HT-29 (cell line): ENCODE measurements around the gene PMVK. TPM values are rescaled to one million over a fixed set of nuclear protein-coding genes. Genes with fewer than 3 reads are reported as not detected.

ENCODE experiments used
- DNase-seq: peaks from one replicate; pipeline ENCODE4 v3.0.0-alpha.2; 2015; ENCODE audit warnings: low spot score
- small RNA-seq: library from RNA; depleted of rRNA; stranded (forward); fragments of <200 nt; gene quantifications from one replicate; pipeline ENCODE3, GENCODE V24; 2014
- total RNA-seq: library from RNA; depleted of rRNA; stranded (reverse); fragments of >200 nt; shearing (Covaris generic); gene quantifications from 2 replicates; pipeline ENCODE4 v1.2.3, GENCODE V29; 2014; rRNA removed

The PMVK gene
- total RNA-seq, 1 experiment from 2014 or later = 18.9 TPM

DNA sequence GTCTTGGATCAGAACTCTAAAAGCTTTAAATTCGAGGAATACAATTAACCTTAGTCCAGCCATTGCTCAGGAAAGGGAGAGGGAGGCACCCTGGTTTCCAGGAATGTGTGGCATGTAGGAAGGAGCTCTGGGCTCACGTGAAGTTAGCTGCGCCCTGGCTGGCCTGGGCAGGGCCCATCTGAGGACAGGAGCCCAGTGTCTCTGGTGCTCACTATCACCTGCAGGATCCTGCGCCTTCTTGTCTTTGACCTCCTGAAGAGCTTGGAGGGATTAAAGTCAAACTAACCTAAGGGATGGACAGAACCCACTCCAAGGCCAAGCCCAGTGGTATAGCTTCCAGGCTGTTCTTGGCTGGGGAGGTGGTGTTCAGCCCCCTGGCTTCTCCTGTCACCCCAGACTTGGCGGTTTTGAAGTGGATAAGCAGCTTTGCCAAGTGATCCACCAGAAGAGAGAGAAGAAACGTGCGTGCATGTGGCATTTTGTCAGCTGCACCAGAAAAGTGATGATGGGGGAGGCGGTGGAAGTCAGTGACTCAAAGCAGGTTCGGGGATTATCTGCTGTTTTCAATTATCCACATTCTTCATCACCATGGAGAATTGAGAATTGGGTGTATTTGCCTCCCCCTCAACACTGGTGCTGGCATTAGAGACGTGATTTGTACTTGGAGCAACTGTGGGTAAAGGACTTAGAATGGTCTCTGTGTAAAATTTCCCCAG lies 54.5 kb downstream of the PMVK start:
- DNase-seq = no peak

DNA sequence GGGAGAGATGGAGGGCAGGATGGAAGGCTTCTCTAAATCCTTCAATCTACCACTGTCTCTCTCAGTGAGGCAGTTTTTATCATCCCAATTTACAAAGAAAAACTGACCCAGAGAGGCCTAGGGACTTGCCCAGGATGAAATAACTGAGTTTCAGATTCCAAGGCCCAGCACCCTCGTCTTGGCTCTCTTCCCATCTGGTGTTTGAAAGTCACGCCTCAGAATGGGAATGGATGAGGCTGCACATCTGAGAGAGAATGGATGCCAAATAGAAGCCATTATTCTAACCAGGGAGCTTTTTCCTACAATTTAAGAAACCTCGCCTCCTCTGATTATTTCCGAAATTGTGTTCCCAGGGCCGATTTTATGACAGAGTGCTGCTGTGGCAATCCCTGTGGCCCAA lies 55.8 kb downstream of the PMVK start:
- no peak for DNase-seq

DNA sequence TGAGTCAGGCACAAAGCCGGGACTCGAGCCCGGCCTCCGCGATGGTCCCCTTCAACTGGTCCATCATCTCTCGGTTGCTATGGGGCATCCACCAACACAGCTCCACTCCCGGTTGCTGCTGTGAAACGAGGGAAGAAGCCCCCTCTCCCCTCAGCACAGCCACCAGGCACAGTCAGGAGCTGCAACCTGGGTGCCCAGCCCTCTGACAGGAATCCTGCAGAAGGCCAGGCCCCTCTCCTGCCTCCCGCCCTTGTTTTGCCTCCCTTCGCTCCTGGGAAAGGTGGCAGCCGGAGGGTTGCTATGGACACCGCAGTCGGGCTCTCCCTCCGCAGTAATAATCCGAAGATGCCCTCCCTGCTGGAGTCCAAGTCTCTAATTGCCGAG lies 57.5 kb downstream of the PMVK start:
- no peak for DNase-seq

DNA sequence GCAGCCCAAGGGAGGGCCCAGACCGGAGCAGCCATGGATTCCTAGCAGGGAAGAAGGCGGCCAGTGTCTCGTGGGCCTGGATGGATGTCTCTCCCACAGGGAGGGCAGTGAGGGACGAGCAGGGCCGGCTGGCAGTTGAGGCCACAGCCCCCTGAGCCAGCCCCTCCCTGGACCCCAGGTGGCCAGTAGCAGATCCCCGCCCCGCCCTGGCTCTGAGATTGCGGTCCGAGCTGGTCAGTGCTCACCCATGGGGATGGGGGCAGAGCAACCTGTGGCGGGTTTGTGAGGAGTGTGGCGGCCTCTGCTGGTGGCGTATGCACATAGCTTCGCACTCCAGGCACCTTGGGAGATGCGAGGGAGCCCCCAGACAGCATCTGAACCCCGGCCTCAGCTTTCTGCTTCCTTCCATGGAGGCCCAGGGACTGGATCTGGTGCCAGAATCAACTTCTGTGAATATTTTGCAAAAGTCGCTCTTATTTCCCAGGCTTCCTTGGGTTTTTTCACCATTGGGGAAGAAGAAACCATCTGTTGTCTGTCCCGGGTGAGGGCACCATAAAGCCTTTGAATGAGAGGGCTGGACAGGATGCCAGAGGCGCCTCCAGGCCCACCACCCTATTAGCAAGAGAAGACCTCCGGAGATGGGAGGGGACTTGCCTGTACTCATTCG lies 58.0 kb downstream of the PMVK start:
- peak; percentile 77 for DNase-seq

DNA sequence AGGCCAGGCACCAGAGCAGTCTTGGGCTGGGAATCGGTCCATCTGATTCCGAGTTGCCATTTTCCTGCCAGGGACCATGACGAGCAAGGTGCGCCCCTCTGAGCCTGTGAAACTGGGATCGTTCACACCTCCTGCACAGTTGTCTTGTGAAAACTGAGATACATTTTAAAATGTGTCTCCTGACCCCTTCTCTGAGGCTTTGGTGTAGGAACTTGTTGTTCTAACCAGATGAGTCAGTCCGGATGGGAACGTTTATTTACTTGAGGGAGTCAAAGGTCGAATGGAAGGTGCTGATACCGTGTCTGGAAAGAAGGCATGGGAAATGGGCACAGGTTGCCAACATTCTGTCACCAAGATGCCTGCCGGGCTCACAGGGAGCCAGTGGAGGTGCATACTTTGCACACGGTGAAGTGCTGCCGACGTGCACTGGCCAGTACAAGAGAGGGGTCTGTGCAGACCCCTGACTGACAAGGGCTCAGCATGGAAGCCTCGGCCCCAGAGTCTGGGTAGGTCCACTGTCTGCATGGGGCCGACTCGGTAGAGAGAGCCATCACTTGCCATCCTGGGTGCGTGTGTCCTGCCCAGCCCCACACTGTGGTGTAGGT lies 59.0 kb downstream of the PMVK start:
- DNase-seq = peak; percentile 36

DNA sequence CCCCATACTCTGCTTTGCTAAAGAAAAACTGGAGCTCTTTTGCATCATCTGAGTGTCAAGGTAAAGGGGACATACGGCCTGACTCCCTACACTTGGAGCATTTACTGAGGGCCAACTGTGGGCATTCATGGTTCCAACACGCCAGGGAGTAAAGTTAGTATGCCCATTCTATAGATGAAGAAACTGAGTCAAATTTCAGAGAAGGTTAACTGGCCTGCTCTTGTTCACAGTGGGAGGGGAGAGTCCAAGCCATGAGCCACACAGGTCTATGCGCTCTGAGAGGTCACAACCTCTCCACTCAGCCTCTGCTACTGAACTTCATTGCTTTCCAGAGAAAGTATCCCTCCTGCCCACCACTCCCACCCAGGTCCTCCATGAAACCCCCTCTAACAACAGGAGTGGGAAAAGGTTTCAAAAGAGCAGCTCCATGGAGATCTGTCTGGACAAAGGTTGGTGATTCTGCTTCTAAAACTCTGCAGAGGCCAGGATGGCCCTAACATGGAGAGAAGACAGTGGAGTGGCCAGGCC lies 59.6 kb downstream of the PMVK start:
- no peak for DNase-seq

Small RNA genes lying within 50 kb of the gene (small RNA-seq; reads per million reads assigned to genes)
- gene MIR4258 = not detected
- not detected for gene RF00017

Other genes starting within 250 kb of the PMVK start
- not detected in 2 replicates for gene KCNN3, start 66.4 kb downstream of the PMVK start, total RNA-seq
- 33.3 and 42.5 TPM in 2 replicates for gene PBXIP1, start 19.4 kb upstream of the PMVK start, total RNA-seq
- 36.3 and 43.4 TPM in 2 replicates for gene PYGO2, start 25.1 kb upstream of the PMVK start, total RNA-seq
- 112 and 120 TPM in 2 replicates for gene SHC1, start 34.0 kb upstream of the PMVK start, total RNA-seq
- 189 and 196 TPM in 2 replicates for gene CKS1B, start 38.0 kb upstream of the PMVK start, total RNA-seq
- gene FLAD1, start 46.6 kb upstream of the PMVK start, total RNA-seq = 83.1 and 85.5 TPM in 2 replicates
- 0.16 and 0.18 TPM in 2 replicates for gene LENEP, start 56.9 kb upstream of the PMVK start, total RNA-seq
- gene ZBTB7B, start 66.1 kb upstream of the PMVK start, total RNA-seq = 81.9 and 83.4 TPM in 2 replicates
- 0.70 and 3.3 TPM in 2 replicates for gene DCST2, start 97.1 kb upstream of the PMVK start, total RNA-seq
- 0.05 TPM in 1 of 2 replicates, not detected in the other for gene DCST1, start 97.1 kb upstream of the PMVK start, total RNA-seq
- 177 and 185 TPM in 2 replicates for gene ADAM15, start 114.6 kb upstream of the PMVK start, total RNA-seq
- gene EFNA4, start 127.0 kb upstream of the PMVK start, total RNA-seq = 34.6 and 45.0 TPM in 2 replicates
- 2.4 and 3.9 TPM in 2 replicates for gene EFNA3, start 142.1 kb upstream of the PMVK start, total RNA-seq
- gene EFNA1, start 191.2 kb upstream of the PMVK start, total RNA-seq = 49.8 and 62.7 TPM in 2 replicates
- 38.8 and 47.5 TPM in 2 replicates for gene SLC50A1, start 199.1 kb upstream of the PMVK start, total RNA-seq
- gene DPM3, start 203.8 kb upstream of the PMVK start, total RNA-seq = 86.2 and 100 TPM in 2 replicates
- 107 and 128 TPM in 2 replicates for gene KRTCAP2, start 236.6 kb upstream of the PMVK start, total RNA-seq
- gene TRIM46, start 237.1 kb upstream of the PMVK start, total RNA-seq = not detected in 2 replicates